Fibroblast of skin of abdomen (primary cell): ENCODE data around the gene TMX1. TPM values are rescaled to one million over a fixed set of nuclear protein-coding genes. Genes with fewer than 3 reads are reported as not detected.
A peak's percentile ranks its signal among the peaks of the same experiment; 100 is the strongest.
"Not testable (repeated sequence)": the region's sequence is repeated elsewhere in the genome, so short reads cannot be mapped to it uniquely, and the experiment has no call there.

Source experiments
- DNase-seq: peaks from one replicate; pipeline ENCODE4 v3.0.0-alpha.2; 2013
- polyA plus RNA-seq, 2 experiments: library from polyadenylated mRNA; unstranded; fragments of 120-200 nt; gene quantifications; one replicate each; pipeline ENCODE4 v1.2.1, GENCODE V29; 2013; ENCODE audit not compliant: insufficient read length in 2 of 2

Gene TMX1
- polyA plus RNA-seq (2013, experiment 1 of 2; ENCODE audit: insufficient read length): 40.4 TPM
- 39.5 TPM for polyA plus RNA-seq (2013, experiment 2 of 2; ENCODE audit: insufficient read length)

- DNase-seq: peak; percentile 99
These were observed at the start of gene TMX1 for GRCh38 chr14:51239813-51240803. Gene TMX1, plus strand, starts transcription at chr14:51240247. Its CDS starts 46 bp downstream, at chr14:51240293.

- no peak for DNase-seq
These were observed 38.2 kb upstream of the TMX1 start for GRCh38 chr14:51201890-51202289.

GRCh38 chr14:51202914-51203665 is 37.0 kb upstream of the TMX1 start:
- no peak for DNase-seq

- no peak for DNase-seq
These were observed 36.2 kb upstream of the TMX1 start for GRCh38 chr14:51203881-51204280.

- DNase-seq: no peak
These were observed 34.6 kb upstream of the TMX1 start for GRCh38 chr14:51205486-51205885.

- no peak for DNase-seq
These were observed 33.6 kb upstream of the TMX1 start for GRCh38 chr14:51206462-51206861.

GRCh38 chr14:51207621-51208020 is 32.4 kb upstream of the TMX1 start:
- DNase-seq: no peak

GRCh38 chr14:51208982-51209381 is 31.1 kb upstream of the TMX1 start:
- DNase-seq: no peak

- DNase-seq: no peak
These were observed 30.6 kb upstream of the TMX1 start for GRCh38 chr14:51209457-51209856.

GRCh38 chr14:51210594-51210993 is 29.5 kb upstream of the TMX1 start:
- DNase-seq: no peak

- peak; percentile 41 for DNase-seq
These were observed 28.9 kb upstream of the TMX1 start for GRCh38 chr14:51211149-51211548.

- no peak for DNase-seq
These were observed 23.4 kb upstream of the TMX1 start for GRCh38 chr14:51216602-51217001.

- DNase-seq: peak; percentile 32
These were observed 20.3 kb upstream of the TMX1 start for GRCh38 chr14:51219473-51220448.

- DNase-seq: not testable (repeated sequence)
These were observed 16.6 kb upstream of the TMX1 start for GRCh38 chr14:51223463-51223862.

GRCh38 chr14:51224551-51224950 is 15.5 kb upstream of the TMX1 start:
- DNase-seq: no peak

GRCh38 chr14:51225751-51226150 is 14.3 kb upstream of the TMX1 start:
- no peak for DNase-seq

- DNase-seq: no peak
These were observed 11.7 kb upstream of the TMX1 start for GRCh38 chr14:51228391-51228790.

- no peak for DNase-seq
These were observed 11.2 kb upstream of the TMX1 start for GRCh38 chr14:51228890-51229289.

GRCh38 chr14:51236314-51236713 is 3.7 kb upstream of the TMX1 start:
- DNase-seq: peak; percentile 28

GRCh38 chr14:51240804-51241380 is 845 bp downstream of the TMX1 start:
- DNase-seq: no peak
